K562 (cell line): ENCODE data around the gene TULP1. TPM values are rescaled to one million over a fixed set of nuclear protein-coding genes. Genes with fewer than 3 reads are reported as not detected.
A peak's percentile ranks its signal among the peaks of the same experiment; 100 is the strongest.

Experiments
- ADNP ChIP-seq: fragments of 200-800 bp; sonication (Bioruptor generic); IDR thresholded peaks from 2 replicates; pipeline ENCODE4 v1.6.1; 2016; ENCODE audit warnings: missing genetic modification characterization, missing compliant biosample characterization
- ARHGAP35 ChIP-seq: fragments of 450-650 bp; IDR thresholded peaks from 2 replicates; pipeline ENCODE4 v1.6.1; 2018; ENCODE audit not compliant: partially characterized antibody
- ARID1B ChIP-seq: fragments of 450-650 bp; IDR thresholded peaks from 2 replicates; pipeline ENCODE4 v1.6.1; 2016; ENCODE audit warnings: antibody characterized with exemption, mild to moderate bottlenecking, inconsistent platforms
- FOXJ3 ChIP-seq: sonication (generic); formaldehyde crosslinking; IDR thresholded peaks from 2 replicates; pipeline ENCODE4 v1.4.0; 2020; ENCODE audit warnings: mild to moderate bottlenecking, missing genetic modification reagents
- SMARCB1 ChIP-seq: IDR thresholded peaks from 2 replicates; pipeline ENCODE4 v1.6.1; 2011; ENCODE audit warnings: improper control_type of control experiment, low read depth; ENCODE audit not compliant: insufficient read length
- TFAM ChIP-seq: fragments of 250-450 bp; sonication (Bioruptor Pico); conservative IDR thresholded peaks from 2 replicates; pipeline ENCODE4 v1.5.0; 2021; ENCODE audit warnings: mild to moderate bottlenecking, moderate library complexity
- polyA plus RNA-seq, 8 experiments: library from polyadenylated mRNA; depleted of rRNA in 4 of 8; stranded (reverse) in 5 of 8; unstranded in 3 of 8; fragments of >200 nt; fragmentation: Nextera tagmentation in 2 of 8; fragmentation: Illumina TruSeq in 1 of 8; extraction: Ambion mirVana in 2 of 8; extraction: Trizol in 1 of 8; gene quantifications; 2 replicates each; pipeline versions ENCODE4 v1.2.1 to v1.2.3, GENCODE V29; 2011 to 2014; ENCODE audit warnings: inconsistent platforms in 1 of 8, missing spikeins in 1 of 8
- total RNA-seq, 7 experiments: library from RNA; depleted of rRNA in 6 of 7; stranded (reverse); fragments of >200 nt in 6 of 7; fragmentation: Illumina TruSeq in 2 of 7; extraction: Trizol in 2 of 7; gene quantifications; 2 replicates each; pipeline versions ENCODE4 v1.2.1 to v1.2.3, GENCODE V29; 2011 to 2021; ENCODE audit warnings: low replicate concordance in 1 of 7
- TF ChIP-seq, protein P1 (sequence below): fragments of 250-450 bp; sonication (Bioruptor Pico); IDR thresholded peaks from 2 replicates; pipeline ENCODE4 v1.5.0; 2021
- TF ChIP-seq, protein P2 (sequence below): fragments of 450-650 bp; formaldehyde crosslinking; IDR thresholded peaks from 2 replicates; pipeline ENCODE4 v1.4.0; 2020; ENCODE audit warnings: mild to moderate bottlenecking, mixed read lengths
- TF ChIP-seq, protein P3 (sequence below): sonication (generic); formaldehyde crosslinking; IDR thresholded peaks from 2 replicates; pipeline ENCODE4 v1.8.0; 2022; ENCODE audit warnings: missing genetic modification reagents, mild to moderate bottlenecking, borderline replicate concordance
- TF ChIP-seq, protein P4 (sequence below): fragments of 450-650 bp; IDR thresholded peaks from 2 replicates; pipeline ENCODE4 v1.6.1; 2017; ENCODE audit warnings: antibody characterized with exemption
- TF ChIP-seq, protein P5 (sequence below): sonication (generic); formaldehyde crosslinking; IDR thresholded peaks from 2 replicates; pipeline ENCODE4 v1.8.0; 2022; ENCODE audit warnings: mild to moderate bottlenecking, missing genetic modification reagents, borderline replicate concordance

Gene TULP1
- total and polyA plus RNA-seq, 9 of the 15 experiments (the other 6 are each of a cell fraction or from before 2014, with no cell fraction given) = 0.06 to 0.17 (median 0.09) TPM; not detected in 6

DNA sequence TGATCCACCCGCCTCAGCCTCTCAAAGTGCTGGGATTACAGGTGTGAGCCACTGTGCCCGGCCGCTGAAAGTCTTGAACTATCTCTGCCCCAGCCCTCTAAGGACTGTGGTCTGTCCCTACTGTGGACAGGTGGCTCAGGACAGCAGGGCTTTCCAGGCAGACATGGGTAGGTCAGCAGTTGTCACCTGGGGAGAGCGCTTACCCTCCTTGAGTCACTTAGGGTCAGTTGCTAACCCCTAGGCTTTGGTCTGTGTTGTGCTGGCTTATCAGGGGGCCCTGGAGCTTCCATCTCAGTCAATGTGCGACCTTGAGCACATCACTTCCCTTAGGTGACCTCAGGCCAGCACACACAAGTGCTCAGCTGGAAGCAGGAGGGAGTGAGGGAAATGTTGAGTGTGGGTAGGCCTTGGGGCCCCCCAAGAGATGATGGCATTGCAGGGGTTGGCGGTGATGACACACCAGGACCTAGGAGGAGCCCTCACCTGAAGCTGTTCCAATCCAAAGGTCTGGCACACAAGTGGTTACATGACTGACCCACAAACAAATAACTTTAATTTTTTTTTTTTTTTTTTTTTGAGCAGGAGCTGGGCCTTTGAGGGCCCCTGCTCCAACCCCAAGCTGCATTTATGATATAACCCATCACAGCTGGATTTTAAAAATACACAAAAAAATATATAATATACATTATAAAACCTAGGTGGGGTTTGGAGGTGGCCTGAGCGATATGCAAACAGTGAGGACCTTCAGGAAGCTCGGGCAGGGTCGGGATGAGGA lies 39.4 kb downstream of the TULP1 start (continued):
- TF ChIP-seq, protein P1, sequence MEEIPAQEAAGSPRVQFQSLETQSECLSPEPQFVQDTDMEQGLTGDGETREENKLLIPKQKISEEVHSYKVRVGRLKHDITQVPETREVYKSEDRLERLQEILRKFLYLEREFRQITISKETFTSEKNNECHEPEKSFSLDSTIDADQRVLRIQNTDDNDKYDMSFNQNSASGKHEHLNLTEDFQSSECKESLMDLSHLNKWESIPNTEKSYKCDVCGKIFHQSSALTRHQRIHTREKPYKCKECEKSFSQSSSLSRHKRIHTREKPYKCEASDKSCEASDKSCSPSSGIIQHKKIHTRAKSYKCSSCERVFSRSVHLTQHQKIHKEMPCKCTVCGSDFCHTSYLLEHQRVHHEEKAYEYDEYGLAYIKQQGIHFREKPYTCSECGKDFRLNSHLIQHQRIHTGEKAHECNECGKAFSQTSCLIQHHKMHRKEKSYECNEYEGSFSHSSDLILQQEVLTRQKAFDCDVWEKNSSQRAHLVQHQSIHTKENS = no peak
- TF ChIP-seq, protein P2, sequence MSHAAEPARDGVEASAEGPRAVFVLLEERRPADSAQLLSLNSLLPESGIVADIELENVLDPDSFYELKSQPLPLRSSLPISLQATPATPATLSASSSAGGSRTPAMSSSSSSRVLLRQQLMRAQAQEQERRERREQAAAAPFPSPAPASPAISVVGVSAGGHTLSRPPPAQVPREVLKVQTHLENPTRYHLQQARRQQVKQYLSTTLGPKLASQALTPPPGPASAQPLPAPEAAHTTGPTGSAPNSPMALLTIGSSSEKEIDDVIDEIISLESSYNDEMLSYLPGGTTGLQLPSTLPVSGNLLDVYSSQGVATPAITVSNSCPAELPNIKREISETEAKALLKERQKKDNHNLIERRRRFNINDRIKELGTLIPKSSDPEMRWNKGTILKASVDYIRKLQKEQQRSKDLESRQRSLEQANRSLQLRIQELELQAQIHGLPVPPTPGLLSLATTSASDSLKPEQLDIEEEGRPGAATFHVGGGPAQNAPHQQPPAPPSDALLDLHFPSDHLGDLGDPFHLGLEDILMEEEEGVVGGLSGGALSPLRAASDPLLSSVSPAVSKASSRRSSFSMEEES (CRISPR knock-in tag) = no peak
- no peak for TF ChIP-seq FOXJ3
- TF ChIP-seq ADNP = no peak
- TF ChIP-seq, protein P3, sequence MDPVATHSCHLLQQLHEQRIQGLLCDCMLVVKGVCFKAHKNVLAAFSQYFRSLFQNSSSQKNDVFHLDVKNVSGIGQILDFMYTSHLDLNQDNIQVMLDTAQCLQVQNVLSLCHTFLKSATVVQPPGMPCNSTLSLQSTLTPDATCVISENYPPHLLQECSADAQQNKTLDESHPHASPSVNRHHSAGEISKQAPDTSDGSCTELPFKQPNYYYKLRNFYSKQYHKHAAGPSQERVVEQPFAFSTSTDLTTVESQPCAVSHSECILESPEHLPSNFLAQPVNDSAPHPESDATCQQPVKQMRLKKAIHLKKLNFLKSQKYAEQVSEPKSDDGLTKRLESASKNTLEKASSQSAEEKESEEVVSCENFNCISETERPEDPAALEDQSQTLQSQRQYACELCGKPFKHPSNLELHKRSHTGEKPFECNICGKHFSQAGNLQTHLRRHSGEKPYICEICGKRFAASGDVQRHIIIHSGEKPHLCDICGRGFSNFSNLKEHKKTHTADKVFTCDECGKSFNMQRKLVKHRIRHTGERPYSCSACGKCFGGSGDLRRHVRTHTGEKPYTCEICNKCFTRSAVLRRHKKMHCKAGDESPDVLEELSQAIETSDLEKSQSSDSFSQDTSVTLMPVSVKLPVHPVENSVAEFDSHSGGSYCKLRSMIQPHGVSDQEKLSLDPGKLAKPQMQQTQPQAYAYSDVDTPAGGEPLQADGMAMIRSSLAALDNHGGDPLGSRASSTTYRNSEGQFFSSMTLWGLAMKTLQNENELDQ (CRISPR knock-in tag) = 0 out of 2 replicates have a peak, but pooled peaks have one; percentile 33
- TF ChIP-seq TFAM (CRISPR knock-in tag) = no peak
- no peak for TF ChIP-seq SMARCB1
- no peak for TF ChIP-seq ARHGAP35
- TF ChIP-seq ARID1B = no peak
- TF ChIP-seq, protein P4, sequence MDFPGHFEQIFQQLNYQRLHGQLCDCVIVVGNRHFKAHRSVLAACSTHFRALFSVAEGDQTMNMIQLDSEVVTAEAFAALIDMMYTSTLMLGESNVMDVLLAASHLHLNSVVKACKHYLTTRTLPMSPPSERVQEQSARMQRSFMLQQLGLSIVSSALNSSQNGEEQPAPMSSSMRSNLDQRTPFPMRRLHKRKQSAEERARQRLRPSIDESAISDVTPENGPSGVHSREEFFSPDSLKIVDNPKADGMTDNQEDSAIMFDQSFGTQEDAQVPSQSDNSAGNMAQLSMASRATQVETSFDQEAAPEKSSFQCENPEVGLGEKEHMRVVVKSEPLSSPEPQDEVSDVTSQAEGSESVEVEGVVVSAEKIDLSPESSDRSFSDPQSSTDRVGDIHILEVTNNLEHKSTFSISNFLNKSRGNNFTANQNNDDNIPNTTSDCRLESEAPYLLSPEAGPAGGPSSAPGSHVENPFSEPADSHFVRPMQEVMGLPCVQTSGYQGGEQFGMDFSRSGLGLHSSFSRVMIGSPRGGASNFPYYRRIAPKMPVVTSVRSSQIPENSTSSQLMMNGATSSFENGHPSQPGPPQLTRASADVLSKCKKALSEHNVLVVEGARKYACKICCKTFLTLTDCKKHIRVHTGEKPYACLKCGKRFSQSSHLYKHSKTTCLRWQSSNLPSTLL = no peak
- TF ChIP-seq, protein P5, sequence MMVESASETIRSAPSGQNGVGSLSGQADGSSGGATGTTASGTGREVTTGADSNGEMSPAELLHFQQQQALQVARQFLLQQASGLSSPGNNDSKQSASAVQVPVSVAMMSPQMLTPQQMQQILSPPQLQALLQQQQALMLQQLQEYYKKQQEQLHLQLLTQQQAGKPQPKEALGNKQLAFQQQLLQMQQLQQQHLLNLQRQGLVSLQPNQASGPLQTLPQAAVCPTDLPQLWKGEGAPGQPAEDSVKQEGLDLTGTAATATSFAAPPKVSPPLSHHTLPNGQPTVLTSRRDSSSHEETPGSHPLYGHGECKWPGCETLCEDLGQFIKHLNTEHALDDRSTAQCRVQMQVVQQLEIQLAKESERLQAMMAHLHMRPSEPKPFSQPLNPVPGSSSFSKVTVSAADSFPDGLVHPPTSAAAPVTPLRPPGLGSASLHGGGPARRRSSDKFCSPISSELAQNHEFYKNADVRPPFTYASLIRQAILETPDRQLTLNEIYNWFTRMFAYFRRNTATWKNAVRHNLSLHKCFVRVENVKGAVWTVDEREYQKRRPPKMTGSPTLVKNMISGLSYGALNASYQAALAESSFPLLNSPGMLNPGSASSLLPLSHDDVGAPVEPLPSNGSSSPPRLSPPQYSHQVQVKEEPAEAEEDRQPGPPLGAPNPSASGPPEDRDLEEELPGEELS (CRISPR knock-in tag) = 0 out of 2 replicates have a peak, but pooled peaks have one; percentile 62
